ENCODE results near the gene TSTD2.
A peak's percentile ranks its signal among the peaks of the same experiment; 100 is the strongest.

TSTD2 gene

DNA sequence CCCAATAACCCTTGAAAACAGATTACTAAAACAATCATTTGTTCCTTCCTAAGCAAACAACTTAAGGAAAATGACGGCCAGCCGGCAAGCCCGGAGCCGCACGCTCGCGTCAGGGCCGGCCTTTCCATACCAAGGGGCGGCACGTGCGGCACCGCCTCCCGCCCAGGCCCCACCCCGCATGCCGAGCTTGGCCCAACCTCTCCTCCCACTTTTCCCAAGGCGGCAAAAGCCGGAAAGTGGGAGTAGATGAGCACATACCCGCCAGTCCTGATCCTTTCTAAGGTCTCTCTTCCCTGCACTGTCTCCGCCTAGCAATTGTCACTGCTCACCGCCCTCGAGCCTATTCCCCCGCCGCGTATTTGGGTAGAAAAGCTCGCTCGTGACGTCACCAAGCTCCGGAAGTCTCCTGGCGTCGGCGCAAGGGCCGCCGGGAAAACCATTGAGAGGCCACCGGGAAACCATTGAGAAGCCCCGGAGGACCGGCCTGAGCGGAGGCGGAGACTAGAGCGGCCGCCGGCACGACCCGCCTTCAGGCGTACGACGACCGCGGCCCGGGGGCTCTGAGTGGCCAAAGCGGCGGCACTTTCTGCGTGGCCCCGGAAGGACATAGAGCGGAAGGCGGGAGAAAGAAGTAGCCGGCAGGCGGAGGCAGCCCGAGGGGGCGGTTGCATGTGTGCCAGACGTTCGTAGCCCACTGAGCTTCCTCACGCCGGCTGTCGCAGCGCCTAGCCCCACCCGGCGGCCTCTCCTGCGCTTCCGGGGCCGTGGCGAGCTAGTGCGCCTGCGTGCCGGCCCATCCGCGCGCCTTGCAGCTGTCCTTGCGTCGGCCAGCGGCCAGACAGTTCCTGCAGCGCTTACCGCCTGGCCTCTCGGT is at the start of gene TSTD2, which contains the start of gene NCBP1:
TSS of gene TSTD2 (minus strand) at position 384 of the 874 bp plus-strand sequence. CDS start 5,806 bp downstream, outside the sequence.
TSS of gene NCBP1 (plus strand) at position 837 of the 874 bp plus-strand sequence. CDS start 61 bp downstream, outside the sequence.
- in situ Hi-C loops (cut with MboI; ENCODE audit: low sequenced_read_pairs, unreplicated experiment), result no loop called here
- TF ChIP-seq, protein P1, sequence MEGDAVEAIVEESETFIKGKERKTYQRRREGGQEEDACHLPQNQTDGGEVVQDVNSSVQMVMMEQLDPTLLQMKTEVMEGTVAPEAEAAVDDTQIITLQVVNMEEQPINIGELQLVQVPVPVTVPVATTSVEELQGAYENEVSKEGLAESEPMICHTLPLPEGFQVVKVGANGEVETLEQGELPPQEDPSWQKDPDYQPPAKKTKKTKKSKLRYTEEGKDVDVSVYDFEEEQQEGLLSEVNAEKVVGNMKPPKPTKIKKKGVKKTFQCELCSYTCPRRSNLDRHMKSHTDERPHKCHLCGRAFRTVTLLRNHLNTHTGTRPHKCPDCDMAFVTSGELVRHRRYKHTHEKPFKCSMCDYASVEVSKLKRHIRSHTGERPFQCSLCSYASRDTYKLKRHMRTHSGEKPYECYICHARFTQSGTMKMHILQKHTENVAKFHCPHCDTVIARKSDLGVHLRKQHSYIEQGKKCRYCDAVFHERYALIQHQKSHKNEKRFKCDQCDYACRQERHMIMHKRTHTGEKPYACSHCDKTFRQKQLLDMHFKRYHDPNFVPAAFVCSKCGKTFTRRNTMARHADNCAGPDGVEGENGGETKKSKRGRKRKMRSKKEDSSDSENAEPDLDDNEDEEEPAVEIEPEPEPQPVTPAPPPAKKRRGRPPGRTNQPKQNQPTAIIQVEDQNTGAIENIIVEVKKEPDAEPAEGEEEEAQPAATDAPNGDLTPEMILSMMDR (IDR thresholded peaks at IDR 0.05; ENCODE audit: borderline replicate concordance, control extremely low read depth, extremely low read depth, insufficient read depth, missing control alignments), result no peak
- DNase-seq (ENCODE audit: low spot score), result peak; percentile 95

DNA sequence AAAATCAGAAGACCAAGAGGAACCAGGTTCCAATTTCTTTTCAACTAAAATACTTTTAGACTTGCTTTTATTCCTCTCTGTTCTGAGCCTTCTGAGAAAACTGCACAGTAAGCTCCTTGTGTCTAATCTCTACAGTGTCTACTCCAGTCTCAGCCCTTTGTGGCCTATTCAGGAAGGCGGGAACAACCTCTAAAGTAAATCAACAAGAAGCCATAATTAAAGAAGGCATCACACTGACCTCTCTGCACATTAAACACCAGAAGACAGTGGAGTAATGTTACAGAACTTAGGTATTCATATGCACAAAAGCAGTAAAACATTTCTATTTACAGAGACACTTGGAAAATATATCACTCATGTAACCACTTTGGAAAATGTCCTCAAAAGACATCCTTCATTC is 49.1 kb upstream of the TSTD2 start:
- TF ChIP-seq, protein P1 (IDR thresholded peaks at IDR 0.05; ENCODE audit: borderline replicate concordance, control extremely low read depth, extremely low read depth, insufficient read depth, missing control alignments), result no peak
- DNase-seq (ENCODE audit: low spot score), result no peak
- in situ Hi-C loops (cut with MboI; ENCODE audit: low sequenced_read_pairs, unreplicated experiment), result no loop called here

DNA sequence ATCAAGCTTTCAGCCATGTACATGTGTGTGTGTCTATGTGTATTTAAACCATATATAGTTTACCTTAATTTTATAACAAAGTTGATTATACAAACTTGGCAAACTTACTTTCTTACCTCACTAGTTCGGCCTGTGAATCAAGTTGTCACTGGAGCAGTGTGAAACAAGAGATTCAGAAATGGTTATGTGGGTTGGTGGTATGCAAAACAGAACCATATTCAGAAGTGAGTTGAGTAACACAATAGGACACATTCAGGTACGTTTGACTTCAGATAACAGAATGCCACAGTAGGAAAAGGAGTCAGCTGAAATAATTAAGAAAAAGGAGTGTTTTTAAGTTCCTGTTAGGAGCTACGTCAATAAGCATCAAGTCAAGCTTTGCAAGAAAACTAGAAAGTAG is 42.5 kb upstream of the TSTD2 start:
- no peak for DNase-seq (ENCODE audit: low spot score)
- in situ Hi-C loops (cut with MboI; ENCODE audit: low sequenced_read_pairs, unreplicated experiment), result no loop called here
- TF ChIP-seq, protein P1 (IDR thresholded peaks at IDR 0.05; ENCODE audit: borderline replicate concordance, control extremely low read depth, extremely low read depth, insufficient read depth, missing control alignments), result no peak

DNA sequence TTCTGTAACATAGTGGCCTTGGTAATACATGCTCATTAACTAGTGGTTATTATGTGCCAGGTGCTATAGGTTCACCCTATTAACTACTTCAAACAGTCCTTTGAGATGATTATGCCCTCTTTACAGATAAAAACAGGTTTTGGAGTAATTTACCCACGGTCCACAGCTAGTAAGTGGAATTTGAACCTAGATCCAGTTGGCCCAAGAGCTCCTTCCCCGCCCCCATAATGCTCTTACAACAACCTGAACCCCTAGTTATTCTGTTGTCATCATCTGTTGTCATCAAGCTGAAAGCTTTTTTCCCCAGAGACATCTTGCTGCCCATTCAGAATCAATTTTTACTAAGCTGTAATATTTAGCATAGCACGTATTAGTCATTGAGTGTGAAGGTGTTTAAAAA is 40.8 kb upstream of the TSTD2 start:
- in situ Hi-C loops (cut with MboI; ENCODE audit: low sequenced_read_pairs, unreplicated experiment), result no loop called here
- DNase-seq (ENCODE audit: low spot score), result no peak
- TF ChIP-seq, protein P1 (IDR thresholded peaks at IDR 0.05; ENCODE audit: borderline replicate concordance, control extremely low read depth, extremely low read depth, insufficient read depth, missing control alignments), result no peak

DNA sequence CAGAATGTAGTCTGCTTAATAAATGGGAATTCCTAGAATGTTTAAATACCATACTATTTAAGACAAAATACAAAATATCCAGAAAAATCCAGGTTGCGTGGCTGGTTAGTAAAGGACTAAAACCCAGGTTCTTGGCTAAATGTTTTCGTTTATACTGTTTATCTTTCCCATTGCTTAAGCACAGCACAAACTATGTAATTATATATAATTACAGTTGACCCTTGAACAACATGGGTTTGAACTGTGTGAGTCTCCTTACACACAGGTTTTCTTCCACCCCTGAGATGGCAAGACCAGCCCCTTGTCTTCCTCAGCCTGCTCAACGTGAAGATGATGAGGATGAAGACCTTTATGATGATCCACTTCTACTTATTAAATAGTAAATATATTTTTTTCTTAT is 39.2 kb upstream of the TSTD2 start:
- in situ Hi-C loops (cut with MboI; ENCODE audit: low sequenced_read_pairs, unreplicated experiment), result no loop called here
- no peak for DNase-seq (ENCODE audit: low spot score)
- TF ChIP-seq, protein P1 (IDR thresholded peaks at IDR 0.05; ENCODE audit: borderline replicate concordance, control extremely low read depth, extremely low read depth, insufficient read depth, missing control alignments), result no peak

DNA sequence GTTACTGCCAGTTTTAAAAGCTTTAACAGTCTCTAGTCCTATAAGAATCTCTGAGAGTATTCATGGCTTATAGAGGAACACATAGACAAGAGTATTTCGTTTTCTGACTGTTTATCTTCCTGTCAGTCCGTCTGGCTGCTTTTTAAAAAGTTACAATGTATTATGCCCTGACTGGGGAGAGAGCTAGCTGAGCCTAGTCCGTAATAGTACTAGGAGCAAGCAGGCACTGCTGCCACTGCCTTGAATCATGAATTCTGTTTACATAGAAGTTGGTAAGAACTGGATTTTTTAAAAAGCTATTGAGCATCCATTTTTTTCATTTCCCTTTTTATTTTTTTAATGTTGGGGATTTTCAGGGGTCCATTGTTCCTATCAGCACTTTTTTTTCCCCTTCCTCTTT is 37.4 kb upstream of the TSTD2 start:
- TF ChIP-seq, protein P1 (IDR thresholded peaks at IDR 0.05; ENCODE audit: borderline replicate concordance, control extremely low read depth, extremely low read depth, insufficient read depth, missing control alignments), result no peak
- DNase-seq (ENCODE audit: low spot score), result no peak
- in situ Hi-C loops (cut with MboI; ENCODE audit: low sequenced_read_pairs, unreplicated experiment), result no loop called here

All from GM13976 (cell line).